Measurements from ENCODE around the gene ANKRD11.
"Not testable (repeated sequence)": the region's sequence is repeated elsewhere in the genome, so short reads cannot be mapped to it uniquely, and the experiment has no call there.

ANKRD11 gene

GRCh38 chr16:89476811-89477261, 13.5 kb downstream of the ANKRD11 start:
- no peak for DNase-seq

- no peak for DNase-seq
These were observed 14.0 kb downstream of the ANKRD11 start for GRCh38 chr16:89476379-89476778.

- DNase-seq, result no peak
These were observed 15.2 kb downstream of the ANKRD11 start for GRCh38 chr16:89475144-89475543.

GRCh38 chr16:89473791-89474414, 16.5 kb downstream of the ANKRD11 start:
- DNase-seq, result no peak

- DNase-seq, result no peak
These were observed 17.1 kb downstream of the ANKRD11 start for GRCh38 chr16:89473136-89473712.

GRCh38 chr16:89472711-89473075, 17.7 kb downstream of the ANKRD11 start:
- DNase-seq, result no peak

- no peak for DNase-seq
These were observed 23.0 kb downstream of the ANKRD11 start for GRCh38 chr16:89467382-89467781.

- no peak for DNase-seq
These were observed 23.4 kb downstream of the ANKRD11 start for GRCh38 chr16:89466920-89467319.

- DNase-seq, result not testable (repeated sequence)
These were observed 27.0 kb downstream of the ANKRD11 start for GRCh38 chr16:89463312-89463711.

GRCh38 chr16:89462639-89463038, 27.7 kb downstream of the ANKRD11 start:
- not testable (repeated sequence) for DNase-seq

- DNase-seq, result not testable (repeated sequence)
These were observed 28.5 kb downstream of the ANKRD11 start for GRCh38 chr16:89461890-89462289.

- no peak for DNase-seq
These were observed 29.8 kb downstream of the ANKRD11 start for GRCh38 chr16:89460556-89460955.

GRCh38 chr16:89458967-89459366, 31.4 kb downstream of the ANKRD11 start:
- DNase-seq, result no peak

GRCh38 chr16:89458551-89458950, 31.8 kb downstream of the ANKRD11 start:
- DNase-seq, result no peak

- DNase-seq, result no peak
These were observed 33.9 kb downstream of the ANKRD11 start for GRCh38 chr16:89456419-89456959.

- no peak for DNase-seq
These were observed 34.7 kb downstream of the ANKRD11 start for GRCh38 chr16:89455692-89456091.

GRCh38 chr16:89455178-89455577, 35.2 kb downstream of the ANKRD11 start:
- DNase-seq, result no peak

GRCh38 chr16:89454378-89455125, 35.8 kb downstream of the ANKRD11 start:
- not testable (repeated sequence) for DNase-seq

- DNase-seq, result no peak
These were observed 36.6 kb downstream of the ANKRD11 start for GRCh38 chr16:89453501-89454321.

- DNase-seq, result no peak
These were observed 37.4 kb downstream of the ANKRD11 start for GRCh38 chr16:89452925-89453324.

- no peak for DNase-seq
These were observed 38.1 kb downstream of the ANKRD11 start for GRCh38 chr16:89452241-89452640.

- no peak for DNase-seq
These were observed 39.8 kb downstream of the ANKRD11 start for GRCh38 chr16:89450537-89450936.
